Measurements from ENCODE around the gene ARHGEF16. TPM values are rescaled to one million over a fixed set of nuclear protein-coding genes. Genes with fewer than 3 reads are reported as not detected.

Gene ARHGEF16
- polyA plus RNA-seq, 1 donor: 17.6 TPM

GRCh38 chr1:3420218-3420951 lies 34.1 kb upstream of the ARHGEF16 start:
- no peak for DNase-seq

- DNase-seq: no peak
Measured at GRCh38 chr1:3422638-3423037, 31.8 kb upstream of the ARHGEF16 start.

DNA sequence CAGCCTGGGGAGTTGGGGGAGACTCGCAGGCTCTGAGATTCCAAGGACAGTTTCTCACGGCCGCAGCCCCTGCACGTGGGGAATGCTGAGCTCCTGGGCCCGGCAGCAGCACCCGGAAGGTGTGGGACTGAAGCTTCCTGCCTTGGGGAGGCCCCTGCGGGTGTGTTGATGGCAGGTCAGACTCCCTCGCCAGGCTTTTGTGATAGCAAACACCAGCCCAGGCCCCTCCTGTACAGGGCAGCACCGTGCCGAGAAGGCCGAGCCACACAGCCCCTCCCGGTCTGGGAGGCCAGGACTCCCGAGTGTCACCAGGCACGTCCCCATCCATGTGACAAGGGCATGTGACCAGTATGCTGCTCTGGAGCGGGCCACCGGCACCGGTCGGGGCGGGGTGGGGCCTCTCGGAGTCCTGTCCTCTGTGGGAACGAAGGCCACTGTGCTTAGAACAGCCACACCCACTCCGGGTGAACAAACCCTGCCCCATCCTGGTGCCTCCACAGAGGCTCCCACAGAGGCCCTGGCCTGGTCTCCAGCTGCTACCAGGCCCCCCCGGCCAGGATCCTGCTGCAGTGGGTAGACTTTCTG lies 31.1 kb upstream of the ARHGEF16 start:
- no peak for DNase-seq

GRCh38 chr1:3423896-3424611 lies 30.4 kb upstream of the ARHGEF16 start:
- DNase-seq: no peak

- no peak for DNase-seq
Measured at GRCh38 chr1:3425486-3426215, 28.8 kb upstream of the ARHGEF16 start.

DNA sequence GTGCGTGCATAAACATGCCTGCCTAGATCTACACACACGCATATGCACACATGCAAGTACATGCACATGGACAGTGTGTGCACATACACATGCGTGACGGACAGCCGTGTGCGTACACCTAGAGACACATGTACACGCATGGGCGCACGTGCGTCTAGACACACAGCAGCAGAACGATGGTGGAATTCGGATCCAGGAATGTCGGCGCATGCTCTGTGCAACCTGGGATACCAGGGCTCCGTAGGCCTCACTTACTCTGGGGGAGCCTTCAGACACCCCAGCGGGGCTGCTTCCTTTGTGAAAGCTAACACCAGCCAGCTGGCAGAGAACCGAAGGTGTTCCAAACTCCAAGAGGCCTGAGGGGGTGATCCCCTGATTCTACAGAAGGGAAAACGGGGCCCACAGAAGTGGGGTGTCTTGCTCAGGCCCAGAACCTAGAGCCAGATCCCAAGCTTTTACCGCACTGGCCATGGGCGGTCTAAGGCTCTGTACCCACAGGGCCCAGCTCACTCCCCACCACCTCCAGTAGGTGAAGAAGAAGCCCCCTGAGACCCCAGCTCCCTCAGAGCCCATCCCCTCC lies 27.4 kb upstream of the ARHGEF16 start:
- DNase-seq: no peak

GRCh38 chr1:3427711-3428704 lies 26.5 kb upstream of the ARHGEF16 start:
- no peak for DNase-seq

- DNase-seq: no peak
Measured at GRCh38 chr1:3428899-3429298, 25.6 kb upstream of the ARHGEF16 start.

GRCh38 chr1:3429320-3429719 lies 25.1 kb upstream of the ARHGEF16 start:
- DNase-seq: no peak

- DNase-seq: no peak
Measured at GRCh38 chr1:3429766-3430165, 24.7 kb upstream of the ARHGEF16 start.

DNA sequence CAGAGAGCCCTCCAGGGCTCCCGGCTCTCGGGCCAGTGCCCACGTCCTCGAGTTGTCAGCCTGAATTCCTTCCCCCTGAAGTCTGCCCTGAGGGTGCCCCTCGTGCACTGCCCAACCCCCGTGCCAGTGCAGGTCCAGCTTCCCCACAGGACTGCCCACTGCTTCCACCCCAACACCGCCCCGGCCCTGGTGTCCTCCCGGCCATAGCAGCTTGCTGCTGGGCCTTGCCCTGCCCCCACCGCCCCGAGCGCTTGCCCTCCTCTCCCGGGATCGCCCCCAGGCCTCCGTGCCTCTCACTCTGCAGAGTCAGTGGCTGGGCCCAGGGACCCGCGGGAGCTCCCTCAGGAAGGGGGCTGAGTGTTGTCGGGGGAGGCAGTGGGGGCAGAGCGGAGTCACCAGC lies 24.1 kb upstream of the ARHGEF16 start:
- DNase-seq: no peak

GRCh38 chr1:3430820-3431219 lies 23.6 kb upstream of the ARHGEF16 start:
- no peak for DNase-seq

GRCh38 chr1:3431266-3431665 lies 23.2 kb upstream of the ARHGEF16 start:
- no peak for DNase-seq

DNA sequence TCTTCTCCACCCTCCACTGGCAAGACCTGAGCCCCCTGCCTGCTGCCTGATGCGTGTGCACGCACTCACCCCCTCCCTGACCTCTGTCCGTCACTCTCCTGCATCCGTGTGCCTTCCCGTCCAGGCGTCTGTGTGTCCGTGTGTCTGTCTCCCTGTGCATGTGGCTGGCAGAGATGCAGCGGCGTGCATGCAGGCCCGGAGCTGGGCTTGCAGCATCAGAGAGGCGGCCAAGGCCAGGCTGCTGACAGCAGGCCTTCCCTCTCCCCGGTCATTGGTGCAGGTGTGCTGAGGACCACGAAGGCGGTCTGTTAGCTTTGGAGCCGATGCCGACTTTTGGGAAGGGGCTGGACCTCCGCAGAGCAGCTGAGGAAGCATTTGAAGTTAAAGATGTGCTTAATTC lies 22.8 kb upstream of the ARHGEF16 start:
- DNase-seq: no peak

GRCh38 chr1:3432306-3432705 lies 22.2 kb upstream of the ARHGEF16 start:
- DNase-seq: no peak

DNA sequence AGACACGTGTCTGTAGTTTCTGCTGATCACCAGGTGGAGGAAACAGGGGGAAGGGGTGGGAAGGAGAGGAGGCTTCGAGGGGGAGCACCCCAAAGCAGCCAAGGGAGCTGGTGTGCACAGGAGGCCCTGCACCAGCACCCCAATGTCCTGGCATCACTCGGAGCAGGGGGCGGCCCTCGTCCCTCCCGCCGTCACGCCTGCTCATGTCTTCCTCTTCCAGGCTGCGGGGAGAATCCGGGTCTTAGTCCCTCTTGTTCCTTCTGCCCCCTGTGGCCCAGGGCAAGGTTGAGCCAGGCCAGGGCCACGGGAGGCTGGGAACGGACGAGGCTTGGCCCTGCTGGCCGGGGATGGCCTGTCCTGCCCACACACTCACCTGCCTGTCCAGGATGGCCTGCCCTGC lies 21.4 kb upstream of the ARHGEF16 start:
- no peak for DNase-seq

DNA sequence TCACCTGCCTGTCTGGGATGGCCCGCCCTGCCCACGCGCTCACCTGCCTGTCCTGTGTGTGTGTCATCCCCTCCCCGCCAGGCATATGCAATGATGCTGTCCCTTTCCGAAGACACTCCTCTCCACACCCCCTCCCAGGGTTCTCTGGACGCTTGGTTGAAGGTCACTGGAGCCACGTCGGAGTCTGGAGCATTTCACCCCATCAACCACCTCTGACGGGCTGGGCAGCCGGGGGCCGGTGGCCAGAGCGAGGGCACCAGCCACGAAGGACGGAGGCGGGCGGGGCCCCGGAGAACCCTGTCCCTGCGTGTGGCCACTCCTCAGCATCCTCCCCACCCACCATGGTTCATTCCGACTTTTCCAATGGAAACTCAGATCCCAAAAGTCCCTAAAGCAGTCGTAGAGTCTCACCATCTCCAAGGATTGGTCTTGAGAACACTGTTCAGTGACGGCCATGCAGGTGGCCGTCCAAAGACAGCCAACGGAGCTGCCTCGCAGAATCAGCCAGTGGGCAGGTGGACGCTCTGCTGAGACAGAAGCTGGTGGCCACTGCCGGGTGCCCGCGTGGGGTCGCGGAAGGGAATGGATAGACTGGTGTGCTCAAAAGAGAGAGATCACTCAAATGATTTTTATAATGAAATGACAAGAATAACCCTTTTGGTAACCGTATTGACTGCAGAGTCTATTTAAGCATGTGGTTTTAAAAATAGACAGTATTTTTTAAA lies 20.7 kb upstream of the ARHGEF16 start:
- no peak for DNase-seq

GRCh38 chr1:3434406-3435110 lies 19.9 kb upstream of the ARHGEF16 start:
- no peak for DNase-seq

GRCh38 chr1:3435666-3436065 lies 18.8 kb upstream of the ARHGEF16 start:
- no peak for DNase-seq

DNA sequence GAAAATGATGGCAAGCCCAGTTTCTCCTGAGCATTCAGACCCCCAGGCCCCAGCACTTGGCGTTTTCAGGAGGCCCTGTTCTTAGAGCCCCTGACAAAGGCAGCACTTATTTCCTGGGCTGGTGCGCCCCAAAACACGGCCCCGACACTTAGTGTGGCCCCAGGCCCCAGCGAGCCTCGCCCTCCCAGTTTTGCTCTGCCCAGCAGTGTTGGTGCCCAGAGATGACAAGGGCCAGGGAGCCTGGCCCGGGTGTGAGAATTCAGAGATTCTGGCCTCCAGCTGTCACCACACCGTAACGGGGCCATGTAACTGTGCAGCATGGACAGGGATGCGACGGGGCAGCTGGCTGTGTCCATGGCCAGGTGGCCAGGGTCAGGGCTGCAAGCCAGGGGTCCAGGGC lies 18.0 kb upstream of the ARHGEF16 start:
- no peak for DNase-seq
